Gastrocnemius medialis (tissue), 4 donors: Measurements from ENCODE around the gene CAPN13. TPM values are rescaled to one million over a fixed set of nuclear protein-coding genes. Genes with fewer than 3 reads are reported as not detected.

Experiments used
- ATAC-seq, 2 donors: fragments of 150-250 bp; one replicate each; pipeline ENCODE4 v1.9.1; 2016
- DNase-seq, 2 donors: peaks; one replicate each; pipeline ENCODE4 v3.0.0-alpha.2; 2019
- H3K27ac ChIP-seq, 4 donors: fragments of 200-600 bp; sonication (generic); 1 replicate in 1 of 4; 2 replicates in 3 of 4; pipeline ENCODE4 v1.5.1; 2016 to 2018; ENCODE audit warnings: mild to moderate bottlenecking in 2 of 4, moderate library complexity in 1 of 4
- H3K27me3 ChIP-seq, 3 donors: fragments of 200-600 bp; sonication (generic) in 2 of 3; 1 replicate in 1 of 3; 2 replicates in 2 of 3; pipeline versions ENCODE4 v1.5.1 to v1.6.0; 2016 to 2019; ENCODE audit warnings: mild to moderate bottlenecking in 1 of 3, moderate library complexity in 1 of 3
- H3K36me3 ChIP-seq, 2 donors: fragments of 200-600 bp; sonication (generic) in 1 of 2; one replicate each; pipeline ENCODE4 v1.5.1; 2017 to 2018
- H3K4me1 ChIP-seq, 2 donors: fragments of 200-600 bp; sonication (generic) in 1 of 2; one replicate each; pipeline ENCODE4 v1.5.1; 2016 to 2017; ENCODE audit warnings: mild to moderate bottlenecking in 2 of 2
- H3K4me3 ChIP-seq, 4 donors: fragments of 200-600 bp; sonication (generic) in 3 of 4; 1 replicate in 1 of 4; 2 replicates in 3 of 4; pipeline ENCODE4 v1.5.1; 2016 to 2019; ENCODE audit warnings: mild to moderate bottlenecking in 2 of 4
- H3K9me3 ChIP-seq, 3 donors: fragments of 200-600 bp; sonication (generic) in 2 of 3; 1 replicate in 1 of 3; 2 replicates in 2 of 3; pipeline ENCODE4 v1.5.1; 2016 to 2019
- POLR2A ChIP-seq, 2 donors: fragments of 450-650 bp; IDR thresholded peaks; one replicate each; pipeline ENCODE4 v1.6.1; 2017; ENCODE audit warnings: antibody characterized with exemption in 2 of 2, mild to moderate bottlenecking in 2 of 2, moderate library complexity in 2 of 2
- in situ Hi-C, 4 donors: fragments of 200-750 bp; cut with MboI; loops; one replicate each; pipeline versions ENCODE4 v1.15.0 to v1.8.0; 2017; ENCODE audit warnings: low sequenced_read_pairs in 4 of 4
- intact Hi-C: fragments of 100-400 bp; cut with DNase I; formaldehyde crosslinking; loops from one replicate; pipeline ENCODE4 v1.15.1; 2023; ENCODE audit warnings: low total_unique reads
- total RNA-seq, 4 donors: library from RNA; depleted of rRNA; stranded (reverse); fragments of >200 nt; gene quantifications; one replicate each; pipeline versions ENCODE4 v1.1.0 to v1.2.3, GENCODE V29; 2016
- TF ChIP-seq, protein P1 (sequence below), 5 experiments: fragments of 450-650 bp in 3 of 5; fragments of 200-600 bp in 2 of 5; sonication (generic) in 2 of 5; IDR thresholded peaks in 4 of 5; conservative IDR thresholded peaks in 1 of 5; 1 replicate in 4 of 5; 2 replicates in 1 of 5; pipeline ENCODE4 v1.5.1; 2016 to 2019; ENCODE audit warnings: antibody characterized with exemption in 5 of 5, mild to moderate bottlenecking in 3 of 5, moderate library complexity in 3 of 5

Gene CAPN13
- total RNA-seq, 4 donors from 2014 or later = 0.53 TPM; not detected in 3

GRCh38 chr2:30738141-30738911 lies 68.9 kb downstream of the CAPN13 start:
- TF ChIP-seq, protein P1, sequence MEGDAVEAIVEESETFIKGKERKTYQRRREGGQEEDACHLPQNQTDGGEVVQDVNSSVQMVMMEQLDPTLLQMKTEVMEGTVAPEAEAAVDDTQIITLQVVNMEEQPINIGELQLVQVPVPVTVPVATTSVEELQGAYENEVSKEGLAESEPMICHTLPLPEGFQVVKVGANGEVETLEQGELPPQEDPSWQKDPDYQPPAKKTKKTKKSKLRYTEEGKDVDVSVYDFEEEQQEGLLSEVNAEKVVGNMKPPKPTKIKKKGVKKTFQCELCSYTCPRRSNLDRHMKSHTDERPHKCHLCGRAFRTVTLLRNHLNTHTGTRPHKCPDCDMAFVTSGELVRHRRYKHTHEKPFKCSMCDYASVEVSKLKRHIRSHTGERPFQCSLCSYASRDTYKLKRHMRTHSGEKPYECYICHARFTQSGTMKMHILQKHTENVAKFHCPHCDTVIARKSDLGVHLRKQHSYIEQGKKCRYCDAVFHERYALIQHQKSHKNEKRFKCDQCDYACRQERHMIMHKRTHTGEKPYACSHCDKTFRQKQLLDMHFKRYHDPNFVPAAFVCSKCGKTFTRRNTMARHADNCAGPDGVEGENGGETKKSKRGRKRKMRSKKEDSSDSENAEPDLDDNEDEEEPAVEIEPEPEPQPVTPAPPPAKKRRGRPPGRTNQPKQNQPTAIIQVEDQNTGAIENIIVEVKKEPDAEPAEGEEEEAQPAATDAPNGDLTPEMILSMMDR (IDR thresholded peaks at IDR 0.05 in 4 of 5, conservative IDR thresholded peaks at IDR 0.05 in 1 of 5) = no peak
- TF ChIP-seq POLR2A (IDR thresholded peaks at IDR 0.05) = no peak
- DNase-seq (no peak), ATAC-seq (no peak)
- Histone ChIP-seq H3K4me1 (no peaks in the 10 kb centered on the region), H3K9me3 (no peaks in the 10 kb centered on the region), H3K36me3 (no peaks in the 10 kb centered on the region), H3K4me3 (no peak overlapping the region), H3K27me3 (no peaks in the 10 kb centered on the region), H3K27ac (no peak overlapping the region)
- intact Hi-C loops = no loop called here
- in situ Hi-C loops = no loop called here

DNA sequence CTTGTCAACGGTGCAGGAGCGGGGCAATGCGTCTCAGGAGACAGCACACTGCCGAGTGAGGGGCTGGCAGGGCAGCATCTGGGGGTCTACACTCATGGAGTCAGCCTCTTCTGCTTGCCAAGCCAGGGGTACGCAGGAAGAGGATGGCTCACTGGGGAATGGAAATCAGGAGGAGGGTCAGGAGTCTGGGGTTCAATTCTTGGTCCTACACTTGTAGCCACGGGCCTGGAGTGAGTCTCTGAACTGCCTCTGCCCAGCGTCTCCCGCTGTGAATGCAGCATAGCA lies 70.0 kb downstream of the CAPN13 start:
- Histone ChIP-seq H3K9me3 (no peaks in the 10 kb centered on the region), H3K27ac (no peak overlapping the region), H3K4me1 (no peaks in the 10 kb centered on the region), H3K4me3 (no peak overlapping the region), H3K27me3 (no peaks in the 10 kb centered on the region), H3K36me3 (no peaks in the 10 kb centered on the region)
- no peak for TF ChIP-seq POLR2A (IDR thresholded peaks at IDR 0.05)
- TF ChIP-seq, protein P1 (IDR thresholded peaks at IDR 0.05 in 4 of 5, conservative IDR thresholded peaks at IDR 0.05 in 1 of 5) = no peak
- in situ Hi-C loops (no loop called here), intact Hi-C loops (no loop called here)
- ATAC-seq = no peak
- no peak for DNase-seq

- DNase-seq = no peak
- Histone ChIP-seq H3K27ac (no peak overlapping the region), H3K4me1 (no peaks in the 10 kb centered on the region), H3K36me3 (no peaks in the 10 kb centered on the region), H3K9me3 (no peaks in the 10 kb centered on the region), H3K4me3 (no peak overlapping the region), H3K27me3 (no peaks in the 10 kb centered on the region)
- in situ Hi-C loops = no loop called here
- intact Hi-C loops = no loop called here
- TF ChIP-seq, protein P1 (IDR thresholded peaks at IDR 0.05 in 4 of 5, conservative IDR thresholded peaks at IDR 0.05 in 1 of 5) = no peak
- no peak for TF ChIP-seq POLR2A (IDR thresholded peaks at IDR 0.05)
- ATAC-seq = no peak
Measured at GRCh38 chr2:30736461-30737325, 70.6 kb downstream of the CAPN13 start.

DNA sequence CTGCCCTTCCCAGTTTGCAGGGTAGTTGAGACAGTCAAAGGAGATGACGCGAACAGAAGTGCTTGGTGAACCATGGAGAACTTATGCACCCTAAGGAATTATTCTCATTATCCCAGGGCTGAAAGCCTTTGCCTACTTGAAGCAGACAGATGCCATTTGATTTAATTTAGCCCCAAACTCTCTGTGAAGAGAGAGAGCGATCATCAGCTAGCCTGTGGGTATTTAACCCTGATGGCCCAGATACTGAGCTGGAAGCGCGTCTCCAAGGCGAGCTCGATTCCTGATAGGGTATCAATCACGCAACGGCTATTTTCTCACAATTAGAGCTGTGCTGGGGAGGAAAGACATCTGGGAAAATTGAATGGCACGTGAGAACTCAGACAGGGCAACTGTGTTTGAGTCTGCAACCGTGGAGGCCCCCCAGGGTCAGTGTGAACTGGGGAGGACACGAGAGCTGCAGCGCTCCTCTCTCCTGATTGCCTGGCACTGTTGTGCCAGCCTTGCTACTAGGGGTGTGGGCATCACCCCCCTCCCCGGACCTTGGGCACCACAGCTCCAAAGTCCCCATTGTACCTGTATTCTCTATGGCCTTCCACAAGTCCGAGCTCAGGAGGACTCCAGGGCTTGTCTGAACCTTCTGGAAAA lies 73.2 kb downstream of the CAPN13 start:
- in situ Hi-C loops = no loop called here
- DNase-seq = no peak
- intact Hi-C loops = no loop called here
- Histone ChIP-seq H3K4me3 (no peak overlapping the region), H3K27ac (no peak overlapping the region), H3K4me1 (no peaks in the 10 kb centered on the region), H3K36me3 (no peaks in the 10 kb centered on the region), H3K9me3 (no peaks in the 10 kb centered on the region), H3K27me3 (no peaks in the 10 kb centered on the region)
- TF ChIP-seq POLR2A (IDR thresholded peaks at IDR 0.05) = no peak
- ATAC-seq = no peak

DNA sequence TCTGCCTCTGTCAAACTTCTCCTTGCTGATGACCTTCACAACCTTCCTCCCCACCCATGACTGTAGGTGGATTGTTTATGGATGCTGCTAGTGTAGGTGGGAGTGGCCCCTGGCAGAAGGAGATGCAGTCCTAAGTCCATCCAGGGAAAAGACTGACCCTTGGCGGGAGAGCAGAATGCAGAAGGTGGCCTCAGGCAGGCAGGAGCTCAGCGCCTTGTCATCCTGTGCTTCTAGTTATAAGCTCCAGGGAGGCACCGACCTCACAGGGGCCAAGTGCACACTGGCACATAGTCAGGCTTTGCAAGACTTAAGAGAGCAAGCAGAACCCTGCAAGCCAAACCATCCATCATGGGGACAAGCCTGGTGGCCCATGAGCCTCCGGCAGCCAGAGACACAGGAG lies 74.4 kb downstream of the CAPN13 start:
- ATAC-seq (no peak), DNase-seq (no peak)
- H3K27ac ChIP-seq = no peak overlapping the region
- H3K27me3 ChIP-seq = no peaks in the 10 kb centered on the region
- no peaks in the 10 kb centered on the region for H3K36me3 ChIP-seq
- intact Hi-C loops (no loop called here), in situ Hi-C loops (no loop called here)
- H3K4me3 ChIP-seq = no peak overlapping the region
- TF ChIP-seq, protein P1 (IDR thresholded peaks at IDR 0.05 in 4 of 5, conservative IDR thresholded peaks at IDR 0.05 in 1 of 5) = no peak
- TF ChIP-seq POLR2A (IDR thresholded peaks at IDR 0.05) = no peak
- no peaks in the 10 kb centered on the region for H3K4me1 ChIP-seq
- H3K9me3 ChIP-seq = no peaks in the 10 kb centered on the region
